HepG2 (cell line): ENCODE measurements around the gene CCDC83. TPM values are rescaled to one million over a fixed set of nuclear protein-coding genes. Genes with fewer than 3 reads are reported as not detected.

Experiments
- ATAC-seq: fragments of 200-7000 bp; cut with Tn5 transposase; 3 replicates; pipeline ENCODE4 v1.9.1; 2020; ENCODE audit warnings: mild to moderate bottlenecking, moderate library complexity
- BruUV-seq: library from RNA; stranded (reverse); fragments of 400-500 nt; replicated peaks from 2 replicates; lab custom pipeline; 2021; lab: Mats Ljungman, UMichigan
- CTCF ChIA-PET: fragments of 300-600 bp; formaldehyde crosslinking; extraction: SDS; loops from one replicate; lab custom pipeline; 2021; ENCODE audit warnings: low total read pairs, inconsistent platforms, low intra/inter-chr PET ratio; lab: Yijun Ruan, JAX
- POLR2A ChIA-PET: fragments of 350-600 bp; sonication (Branson Sonifier 250); formaldehyde crosslinking; loops from one replicate; lab custom pipeline; 2020; ENCODE audit warnings: antibody characterized with exemption, inconsistent platforms; lab: Yijun Ruan, JAX
- DNase-seq: peaks from one replicate; pipeline ENCODE4 v3.0.0-alpha.2; 2015; ENCODE audit warnings: low spot score
- FAIRE-seq: peaks from 3 replicates; lab custom pipeline; 2011; peaks lifted over from hg19 to GRCh38; lab: Jason Lieb, UNC
- H2AFZ ChIP-seq: one replicate; pipeline ENCODE4 v1.6.1; 2011; ENCODE audit warnings: low read length, inconsistent platforms
- H3K27ac ChIP-seq: fragments of 300-600 bp; 3 replicates; pipeline ENCODE4 v1.8.0; 2011; ENCODE audit warnings: mixed run types, mild to moderate bottlenecking, mixed read lengths, low read length, inconsistent platforms; ENCODE audit not compliant: insufficient read depth; ENCODE audit errors: extremely low read length
- H3K27me3 ChIP-seq, 2 experiments: fragments of 200-600 bp in 1 of 2; 2 replicates in 1 of 2; 3 replicates in 1 of 2; pipeline versions ENCODE4 v1.6.0 to v1.8.0; 2011; ENCODE audit warnings: low read length in 2 of 2, mild to moderate bottlenecking in 2 of 2, moderate library complexity in 2 of 2, inconsistent platforms in 1 of 2; ENCODE audit not compliant: insufficient read depth in 2 of 2, control insufficient read depth in 1 of 2
- H3K36me3 ChIP-seq, 2 experiments: fragments of 200-600 bp in 1 of 2; replicated peaks in 1 of 2; 2 replicates in 1 of 2; 3 replicates in 1 of 2; pipeline versions ENCODE4 v1.5.1 to v1.8.0; 2011; ENCODE audit warnings: low read length in 2 of 2, inconsistent platforms in 1 of 2; ENCODE audit not compliant: insufficient read depth in 2 of 2, control insufficient read depth in 1 of 2
- H3K4me1 ChIP-seq: 2 replicates; pipeline ENCODE4 v1.5.1; 2012; ENCODE audit warnings: low read length, inconsistent platforms; ENCODE audit not compliant: insufficient read depth
- H3K4me2 ChIP-seq: 2 replicates; pipeline ENCODE4 v1.6.0; 2011; ENCODE audit warnings: low read depth, low read length, inconsistent platforms
- H3K4me3 ChIP-seq, 3 experiments: fragments of 200-600 bp in 1 of 3; sonication (generic), shearing (Covaris generic) in 1 of 3; replicated peaks in 1 of 3; 2 replicates each; pipeline ENCODE4 v1.5.1; 2011 to 2016; ENCODE audit warnings: low read length in 3 of 3, inconsistent platforms in 2 of 3, low read depth in 2 of 3, mild to moderate bottlenecking in 2 of 3, control low read depth in 1 of 3, mixed read lengths in 1 of 3; ENCODE audit not compliant: insufficient read depth in 1 of 3
- H3K79me2 ChIP-seq: one replicate; pipeline ENCODE4 v1.6.1; 2011; ENCODE audit warnings: low read length, inconsistent platforms; ENCODE audit not compliant: insufficient read depth
- H3K9ac ChIP-seq: 2 replicates; pipeline ENCODE4 v1.6.0; 2011; ENCODE audit warnings: mild to moderate bottlenecking, low read depth, low read length, inconsistent platforms; ENCODE audit not compliant: insufficient read depth
- H3K9me3 ChIP-seq: 2 replicates; pipeline ENCODE4 v1.5.1; 2012; ENCODE audit warnings: mild to moderate bottlenecking, low read length
- H4K20me1 ChIP-seq: 2 replicates; pipeline ENCODE4 v1.6.0; 2011; ENCODE audit warnings: inconsistent platforms, mild to moderate bottlenecking, low read length, moderate library complexity; ENCODE audit not compliant: insufficient read depth
- ARNTL ChIP-seq: sonication (generic); formaldehyde crosslinking; IDR thresholded peaks from 2 replicates; pipeline ENCODE4 v1.4.0; 2020; ENCODE audit warnings: mild to moderate bottlenecking, missing genetic modification reagents
- GABPB1 ChIP-seq: IDR thresholded peaks from 2 replicates; pipeline ENCODE4 v1.6.1; 2016; ENCODE audit warnings: mild to moderate bottlenecking, missing genetic modification reagents, moderate library complexity, missing compliant biosample characterization
- KAT7 ChIP-seq: IDR thresholded peaks from 2 replicates; pipeline ENCODE4 v1.6.1; 2018; ENCODE audit warnings: borderline replicate concordance, missing compliant biosample characterization
- PCBP1 ChIP-seq: fragments of 200-400 bp; formaldehyde crosslinking; IDR thresholded peaks from 2 replicates; pipeline ENCODE4 v1.6.1; 2017; ENCODE audit warnings: mild to moderate bottlenecking, low read depth, low read length, borderline replicate concordance
- PREB ChIP-seq: sonication (generic); formaldehyde crosslinking; IDR thresholded peaks from 2 replicates; pipeline ENCODE4 v1.4.0; 2020; ENCODE audit warnings: missing genetic modification reagents
- RXRA ChIP-seq: sonication (generic); formaldehyde crosslinking; IDR thresholded peaks from 2 replicates; pipeline ENCODE4 v1.5.1; 2020; ENCODE audit warnings: missing genetic modification reagents
- SMAD9 ChIP-seq: sonication (generic); formaldehyde crosslinking; IDR thresholded peaks from 2 replicates; pipeline ENCODE4 v1.5.1; 2020; ENCODE audit warnings: mild to moderate bottlenecking, missing genetic modification reagents
- TCF7L2 ChIP-seq: IDR thresholded peaks from 2 replicates; pipeline ENCODE4 v1.6.1; 2011; ENCODE audit warnings: mild to moderate bottlenecking, low read depth, low read length, moderate library complexity
- ZBTB42 ChIP-seq: sonication (generic); formaldehyde crosslinking; IDR thresholded peaks from 2 replicates; pipeline ENCODE4 v1.5.0; 2020; ENCODE audit warnings: mild to moderate bottlenecking, missing genetic modification reagents
- ZNF33A ChIP-seq: sonication (generic); formaldehyde crosslinking; IDR thresholded peaks from 2 replicates; pipeline ENCODE4 v1.5.1; 2020; ENCODE audit warnings: missing genetic modification reagents, mild to moderate bottlenecking, moderate library complexity, borderline replicate concordance
- ZNF747 ChIP-seq: sonication (generic); formaldehyde crosslinking; IDR thresholded peaks from 2 replicates; pipeline ENCODE4 v1.8.1; 2023; ENCODE audit warnings: missing genetic modification reagents, mild to moderate bottlenecking, borderline replicate concordance
- WGBS: methylation state at CpG from one replicate; pipeline ENCODE4 v1.1.6; 2017; ENCODE audit warnings: low lambda C conversion rate; 5-methylcytosine and 5-hydroxymethylcytosine counted together
- in situ Hi-C: cut with HindIII; loops from 2 replicates; pipeline ENCODE4 v1.10.0; 2017; ENCODE audit warnings: low pct_unique_long_range_greater_than_20kb; ENCODE audit not compliant: extremely low pct_ligation_motif_present
- intact Hi-C: fragments of 100-400 bp; cut with micrococcal nuclease; formaldehyde crosslinking; loops from one replicate; pipeline ENCODE4 v1.10.0; 2022; ENCODE audit not compliant: unreplicated experiment
- polyA plus RNA-seq, 8 experiments: library from polyadenylated mRNA; depleted of rRNA in 3 of 8; stranded (reverse) in 7 of 8; unstranded in 1 of 8; fragments of >200 nt; fragmentation: Illumina TruSeq in 4 of 8; extraction: Trizol in 4 of 8; gene quantifications; 2 replicates each; pipeline versions ENCODE4 v1.2.1 to v1.2.3, GENCODE V29; 2011 to 2016; ENCODE audit warnings: low read depth in 4 of 8, missing spikeins in 1 of 8, mixed read lengths in 1 of 8; ENCODE audit not compliant: insufficient read depth in 1 of 8
- total RNA-seq, 5 experiments: library from RNA; depleted of rRNA; stranded (reverse); fragments of >200 nt; fragmentation: Illumina TruSeq; extraction: Trizol; gene quantifications; 2 replicates each; pipeline ENCODE4 v1.2.3, GENCODE V29; 2016; ENCODE audit warnings: low read depth in 1 of 5
- TF ChIP-seq, protein P1 (sequence below): IDR thresholded peaks from 2 replicates; pipeline ENCODE4 v1.4.0; 2020; ENCODE audit warnings: mild to moderate bottlenecking, missing genetic modification reagents
- TF ChIP-seq, protein P2 (sequence below): sonication (generic); formaldehyde crosslinking; IDR thresholded peaks from 2 replicates; pipeline ENCODE4 v1.8.0; 2022; ENCODE audit warnings: missing genetic modification reagents, mild to moderate bottlenecking, moderate library complexity, borderline replicate concordance

Gene CCDC83
- total and polyA plus RNA-seq, 2 of the 13 experiments (the other 11 are each of a cell fraction or from before 2014, with no cell fraction given): not detected

- H3K4me3 ChIP-seq: no peak overlapping the region
- no peaks in the 10 kb centered on the region for H4K20me1 ChIP-seq
- DNase-seq: no peak
- no peaks in the 10 kb centered on the region for H3K9me3 ChIP-seq
- peaks cover 13% of the 10 kb centered on the region; the same call in 1 of the 2 replicates for H3K4me1 ChIP-seq
- H3K9ac ChIP-seq: no peak overlapping the region
- no peak overlapping the region for H3K4me2 ChIP-seq
- no TSS peak for BruUV-seq
- no peaks in the 10 kb centered on the region for H3K36me3 ChIP-seq
- 60% methylated on average over 3 of the region's 3 CpGs for WGBS
- CTCF ChIA-PET: no interaction called here
- ATAC-seq: no peak
- H3K79me2 ChIP-seq: no peaks in the 10 kb centered on the region
- FAIRE-seq: no peak
- no peak overlapping the region for H2AFZ ChIP-seq
- H3K27me3 ChIP-seq: no peaks in the 10 kb centered on the region
- no peak for TF ChIP-seq ARNTL
- no peak for TF ChIP-seq ZBTB42 (CRISPR knock-in tag)
- TF ChIP-seq ZNF747 (CRISPR knock-in tag): no peak
- no peak for TF ChIP-seq ZNF33A (CRISPR knock-in tag)
- TF ChIP-seq RXRA (CRISPR knock-in tag): no peak
- no peak for TF ChIP-seq PREB
- TF ChIP-seq, protein P1, sequence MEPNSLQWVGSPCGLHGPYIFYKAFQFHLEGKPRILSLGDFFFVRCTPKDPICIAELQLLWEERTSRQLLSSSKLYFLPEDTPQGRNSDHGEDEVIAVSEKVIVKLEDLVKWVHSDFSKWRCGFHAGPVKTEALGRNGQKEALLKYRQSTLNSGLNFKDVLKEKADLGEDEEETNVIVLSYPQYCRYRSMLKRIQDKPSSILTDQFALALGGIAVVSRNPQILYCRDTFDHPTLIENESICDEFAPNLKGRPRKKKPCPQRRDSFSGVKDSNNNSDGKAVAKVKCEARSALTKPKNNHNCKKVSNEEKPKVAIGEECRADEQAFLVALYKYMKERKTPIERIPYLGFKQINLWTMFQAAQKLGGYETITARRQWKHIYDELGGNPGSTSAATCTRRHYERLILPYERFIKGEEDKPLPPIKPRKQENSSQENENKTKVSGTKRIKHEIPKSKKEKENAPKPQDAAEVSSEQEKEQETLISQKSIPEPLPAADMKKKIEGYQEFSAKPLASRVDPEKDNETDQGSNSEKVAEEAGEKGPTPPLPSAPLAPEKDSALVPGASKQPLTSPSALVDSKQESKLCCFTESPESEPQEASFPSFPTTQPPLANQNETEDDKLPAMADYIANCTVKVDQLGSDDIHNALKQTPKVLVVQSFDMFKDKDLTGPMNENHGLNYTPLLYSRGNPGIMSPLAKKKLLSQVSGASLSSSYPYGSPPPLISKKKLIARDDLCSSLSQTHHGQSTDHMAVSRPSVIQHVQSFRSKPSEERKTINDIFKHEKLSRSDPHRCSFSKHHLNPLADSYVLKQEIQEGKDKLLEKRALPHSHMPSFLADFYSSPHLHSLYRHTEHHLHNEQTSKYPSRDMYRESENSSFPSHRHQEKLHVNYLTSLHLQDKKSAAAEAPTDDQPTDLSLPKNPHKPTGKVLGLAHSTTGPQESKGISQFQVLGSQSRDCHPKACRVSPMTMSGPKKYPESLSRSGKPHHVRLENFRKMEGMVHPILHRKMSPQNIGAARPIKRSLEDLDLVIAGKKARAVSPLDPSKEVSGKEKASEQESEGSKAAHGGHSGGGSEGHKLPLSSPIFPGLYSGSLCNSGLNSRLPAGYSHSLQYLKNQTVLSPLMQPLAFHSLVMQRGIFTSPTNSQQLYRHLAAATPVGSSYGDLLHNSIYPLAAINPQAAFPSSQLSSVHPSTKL: no peak
- no peak for TF ChIP-seq KAT7 (CRISPR knock-in tag)
- TF ChIP-seq GABPB1 (CRISPR knock-in tag): no peak
- TF ChIP-seq TCF7L2: no peak
- TF ChIP-seq PCBP1: no peak
- TF ChIP-seq, protein P2, sequence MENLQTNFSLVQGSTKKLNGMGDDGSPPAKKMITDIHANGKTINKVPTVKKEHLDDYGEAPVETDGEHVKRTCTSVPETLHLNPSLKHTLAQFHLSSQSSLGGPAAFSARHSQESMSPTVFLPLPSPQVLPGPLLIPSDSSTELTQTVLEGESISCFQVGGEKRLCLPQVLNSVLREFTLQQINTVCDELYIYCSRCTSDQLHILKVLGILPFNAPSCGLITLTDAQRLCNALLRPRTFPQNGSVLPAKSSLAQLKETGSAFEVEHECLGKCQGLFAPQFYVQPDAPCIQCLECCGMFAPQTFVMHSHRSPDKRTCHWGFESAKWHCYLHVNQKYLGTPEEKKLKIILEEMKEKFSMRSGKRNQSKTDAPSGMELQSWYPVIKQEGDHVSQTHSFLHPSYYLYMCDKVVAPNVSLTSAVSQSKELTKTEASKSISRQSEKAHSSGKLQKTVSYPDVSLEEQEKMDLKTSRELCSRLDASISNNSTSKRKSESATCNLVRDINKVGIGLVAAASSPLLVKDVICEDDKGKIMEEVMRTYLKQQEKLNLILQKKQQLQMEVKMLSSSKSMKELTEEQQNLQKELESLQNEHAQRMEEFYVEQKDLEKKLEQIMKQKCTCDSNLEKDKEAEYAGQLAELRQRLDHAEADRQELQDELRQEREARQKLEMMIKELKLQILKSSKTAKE (CRISPR knock-in tag): no peak
- no peak for TF ChIP-seq SMAD9 (CRISPR knock-in tag)
- POLR2A ChIA-PET: no interaction called here
- intact Hi-C loops (no loop called here), in situ Hi-C loops (no loop called here)
- H3K27ac ChIP-seq: no peak overlapping the region
These were observed 41.7 kb downstream of the CCDC83 start for GRCh38 chr11:85896876-85897275.
